Measurements from ENCODE around the gene CHST9.

DNA sequence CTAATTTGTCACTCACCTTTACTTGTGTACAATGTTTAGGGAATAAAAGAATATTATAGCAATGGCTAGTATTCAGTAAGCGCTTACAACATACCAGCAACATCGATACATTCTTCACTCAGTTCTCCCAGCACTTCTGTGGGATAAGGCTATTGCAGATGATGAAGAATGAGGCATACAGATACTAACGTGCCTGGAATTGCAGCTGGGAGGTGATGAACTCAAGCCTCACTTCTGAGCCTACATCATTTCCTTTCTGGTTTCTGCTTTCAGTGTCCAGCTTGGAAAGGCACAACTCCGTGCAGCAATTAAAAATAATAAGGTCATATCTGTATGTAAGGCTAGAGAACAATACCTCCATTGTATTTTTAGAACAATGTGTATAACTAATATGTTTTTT lies 224.2 kb downstream of the CHST9 start:
- TF ChIP-seq, protein P1, sequence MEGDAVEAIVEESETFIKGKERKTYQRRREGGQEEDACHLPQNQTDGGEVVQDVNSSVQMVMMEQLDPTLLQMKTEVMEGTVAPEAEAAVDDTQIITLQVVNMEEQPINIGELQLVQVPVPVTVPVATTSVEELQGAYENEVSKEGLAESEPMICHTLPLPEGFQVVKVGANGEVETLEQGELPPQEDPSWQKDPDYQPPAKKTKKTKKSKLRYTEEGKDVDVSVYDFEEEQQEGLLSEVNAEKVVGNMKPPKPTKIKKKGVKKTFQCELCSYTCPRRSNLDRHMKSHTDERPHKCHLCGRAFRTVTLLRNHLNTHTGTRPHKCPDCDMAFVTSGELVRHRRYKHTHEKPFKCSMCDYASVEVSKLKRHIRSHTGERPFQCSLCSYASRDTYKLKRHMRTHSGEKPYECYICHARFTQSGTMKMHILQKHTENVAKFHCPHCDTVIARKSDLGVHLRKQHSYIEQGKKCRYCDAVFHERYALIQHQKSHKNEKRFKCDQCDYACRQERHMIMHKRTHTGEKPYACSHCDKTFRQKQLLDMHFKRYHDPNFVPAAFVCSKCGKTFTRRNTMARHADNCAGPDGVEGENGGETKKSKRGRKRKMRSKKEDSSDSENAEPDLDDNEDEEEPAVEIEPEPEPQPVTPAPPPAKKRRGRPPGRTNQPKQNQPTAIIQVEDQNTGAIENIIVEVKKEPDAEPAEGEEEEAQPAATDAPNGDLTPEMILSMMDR (IDR thresholded peaks at IDR 0.05) = no peak
- no peak for TF ChIP-seq POLR2A (IDR thresholded peaks at IDR 0.05)
